Mucosa of stomach (tissue), 1 donor: ENCODE data around the gene MUC4.
"Not testable (repeated sequence)": the region's sequence is repeated elsewhere in the genome, so short reads cannot be mapped to it uniquely, and the experiment has no call there.

Source experiments
- H3K27me3 ChIP-seq: one replicate; pipeline ENCODE4 v1.7.0; 2013; ENCODE audit warnings: mild to moderate bottlenecking, low read length; ENCODE audit not compliant: control insufficient read depth, insufficient read depth
- H3K36me3 ChIP-seq: one replicate; pipeline ENCODE4 v1.7.0; 2013; ENCODE audit warnings: low read length; ENCODE audit not compliant: control insufficient read depth, insufficient read depth
- H3K4me1 ChIP-seq: one replicate; pipeline ENCODE4 v1.7.0; 2013; ENCODE audit warnings: mild to moderate bottlenecking, low read length; ENCODE audit not compliant: control insufficient read depth, insufficient read depth
- H3K4me3 ChIP-seq: one replicate; pipeline ENCODE4 v1.7.0; 2013; ENCODE audit warnings: low read length
- H3K9ac ChIP-seq: one replicate; pipeline ENCODE4 v1.7.0; 2013; ENCODE audit warnings: mild to moderate bottlenecking, low read length, moderate library complexity
- H3K9me3 ChIP-seq: one replicate; pipeline ENCODE4 v1.7.0; 2013; ENCODE audit warnings: mild to moderate bottlenecking, low read length, moderate library complexity; ENCODE audit not compliant: control insufficient read depth
- donor health status: Pancreatic carcinoma.

The MUC4 gene

GRCh38 chr3:195788711-195789581, 22.8 kb downstream of the MUC4 start:
- Histone ChIP-seq H3K4me1 (no peaks in the 10 kb centered on the region), H3K36me3 (no peaks in the 10 kb centered on the region), H3K4me3 (no peak overlapping the region), H3K27me3 (no peaks in the 10 kb centered on the region), H3K9ac (no peak overlapping the region), H3K9me3 (no peaks in the 10 kb centered on the region)

GRCh38 chr3:195785781-195786405, 25.8 kb downstream of the MUC4 start:
- H3K4me3 ChIP-seq, H3K9me3 ChIP-seq, H3K36me3 ChIP-seq, H3K4me1 ChIP-seq, H3K9ac ChIP-seq, H3K27me3 ChIP-seq: not testable (repeated sequence)

- not testable (repeated sequence) for H3K9ac ChIP-seq, H3K27me3 ChIP-seq, H3K4me1 ChIP-seq, H3K36me3 ChIP-seq, H3K9me3 ChIP-seq, H3K4me3 ChIP-seq
These were observed 27.7 kb downstream of the MUC4 start for GRCh38 chr3:195784031-195784430.

GRCh38 chr3:195781236-195781635, 30.5 kb downstream of the MUC4 start:
- not testable (repeated sequence) for H3K4me3 ChIP-seq

GRCh38 chr3:195777975-195778374, 33.8 kb downstream of the MUC4 start:
- H3K9ac ChIP-seq: no peak overlapping the region
- H3K4me3 ChIP-seq: no peak overlapping the region
- no peaks in the 10 kb centered on the region for H3K4me1 ChIP-seq
- H3K36me3 ChIP-seq: no peaks in the 10 kb centered on the region
- H3K9me3 ChIP-seq: no peaks in the 10 kb centered on the region
- H3K27me3 ChIP-seq: no peaks in the 10 kb centered on the region

More at GRCh38 chr3:195781236-195781635, 30.5 kb downstream of the MUC4 start:
- not testable (repeated sequence) for H3K36me3 ChIP-seq, H3K9me3 ChIP-seq, H3K9ac ChIP-seq, H3K4me1 ChIP-seq, H3K27me3 ChIP-seq

DNA sequence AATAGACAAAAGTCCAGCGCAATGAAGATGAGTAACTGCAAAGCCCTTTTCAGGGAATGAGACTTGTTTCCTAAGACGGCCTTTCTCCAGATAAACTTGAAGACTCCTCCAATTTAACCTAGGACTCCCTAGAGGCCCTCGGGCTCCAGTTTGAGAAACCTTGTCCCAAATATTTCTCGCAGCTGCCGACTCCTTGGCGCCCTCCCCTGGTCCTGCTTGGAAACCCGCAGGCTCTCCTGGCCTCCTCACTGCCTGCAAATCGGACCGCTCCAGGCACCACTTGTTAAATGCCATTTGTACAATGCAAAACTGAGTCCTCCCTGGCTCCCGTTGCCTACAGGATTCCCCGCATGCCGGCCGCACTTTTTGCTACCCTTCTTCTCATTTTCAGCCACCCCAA, 36.8 kb downstream of the MUC4 start:
- no peaks in the 10 kb centered on the region for H3K4me1 ChIP-seq
- no peak overlapping the region for H3K9ac ChIP-seq
- H3K4me3 ChIP-seq: no peak overlapping the region
- H3K27me3 ChIP-seq: no peaks in the 10 kb centered on the region
- H3K36me3 ChIP-seq: no peaks in the 10 kb centered on the region
- no peaks in the 10 kb centered on the region for H3K9me3 ChIP-seq

DNA sequence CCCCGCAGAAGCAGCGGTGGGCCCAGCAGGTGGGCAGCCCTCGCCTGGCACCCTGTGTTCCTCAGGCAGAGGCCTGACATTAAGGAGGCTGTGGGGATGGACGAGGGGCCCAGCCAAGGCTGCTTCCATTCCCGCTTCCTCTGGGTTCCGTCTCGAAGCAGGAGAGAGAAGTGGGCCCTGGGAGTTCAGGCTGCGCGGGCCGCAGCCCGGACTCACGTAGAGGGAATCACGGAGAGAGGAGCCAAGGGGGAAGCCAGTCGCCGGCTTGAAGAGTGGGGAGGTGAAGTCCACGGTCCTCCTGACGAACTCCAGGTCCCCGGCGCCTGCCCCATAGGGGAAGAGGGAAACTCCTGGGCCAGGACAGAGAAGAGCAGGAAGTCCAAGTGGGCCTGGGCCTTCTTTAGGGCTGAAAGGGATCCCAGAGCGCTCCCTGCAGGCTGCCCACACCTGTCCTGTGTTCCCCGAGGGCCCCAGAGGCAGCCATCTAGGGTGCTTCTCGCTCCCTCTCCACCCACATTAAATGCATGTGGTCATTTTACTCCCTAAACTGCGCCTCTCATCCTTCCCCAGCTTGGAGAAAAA, 37.7 kb downstream of the MUC4 start:
- Histone ChIP-seq H3K4me1 (no peaks in the 10 kb centered on the region), H3K9me3 (no peaks in the 10 kb centered on the region), H3K4me3 (no peak overlapping the region), H3K36me3 (no peaks in the 10 kb centered on the region), H3K27me3 (no peaks in the 10 kb centered on the region), H3K9ac (no peak overlapping the region)

DNA sequence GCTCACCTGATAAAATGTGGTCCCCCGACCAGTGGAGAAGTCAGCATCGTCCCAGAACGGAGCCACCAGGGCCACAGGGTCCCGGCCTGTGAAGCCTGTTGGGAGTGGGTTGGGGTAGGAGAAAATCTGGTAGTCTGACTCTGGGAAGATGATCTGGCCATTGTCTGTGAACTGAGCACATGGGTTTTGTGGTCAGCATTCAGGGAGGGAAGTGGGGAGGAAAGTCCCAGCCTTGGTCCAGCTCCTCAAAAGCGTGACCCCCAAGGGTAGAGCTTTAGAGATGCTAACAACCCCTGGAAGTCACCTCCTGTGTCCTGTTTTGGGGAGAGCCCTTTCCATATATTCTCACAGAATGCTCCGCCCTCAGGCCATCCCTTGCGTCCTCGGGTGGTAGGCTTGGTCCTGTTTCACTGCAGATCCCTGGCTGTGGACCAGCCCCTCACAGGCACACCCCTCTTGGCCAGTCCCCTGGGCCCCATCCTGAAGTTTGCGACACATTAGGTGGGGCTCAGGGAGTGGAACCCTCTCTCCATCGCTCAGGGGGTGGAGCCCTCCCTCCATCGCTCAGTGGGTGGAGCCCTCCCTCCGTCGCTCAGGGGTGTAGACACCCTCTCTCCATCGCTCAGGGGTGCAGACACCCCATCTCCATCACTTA, 40.0 kb downstream of the MUC4 start:
- Histone ChIP-seq H3K4me3 (no peak overlapping the region), H3K4me1 (no peaks in the 10 kb centered on the region), H3K9ac (no peak overlapping the region), H3K9me3 (no peaks in the 10 kb centered on the region), H3K36me3 (no peaks in the 10 kb centered on the region), H3K27me3 (no peaks in the 10 kb centered on the region)

DNA sequence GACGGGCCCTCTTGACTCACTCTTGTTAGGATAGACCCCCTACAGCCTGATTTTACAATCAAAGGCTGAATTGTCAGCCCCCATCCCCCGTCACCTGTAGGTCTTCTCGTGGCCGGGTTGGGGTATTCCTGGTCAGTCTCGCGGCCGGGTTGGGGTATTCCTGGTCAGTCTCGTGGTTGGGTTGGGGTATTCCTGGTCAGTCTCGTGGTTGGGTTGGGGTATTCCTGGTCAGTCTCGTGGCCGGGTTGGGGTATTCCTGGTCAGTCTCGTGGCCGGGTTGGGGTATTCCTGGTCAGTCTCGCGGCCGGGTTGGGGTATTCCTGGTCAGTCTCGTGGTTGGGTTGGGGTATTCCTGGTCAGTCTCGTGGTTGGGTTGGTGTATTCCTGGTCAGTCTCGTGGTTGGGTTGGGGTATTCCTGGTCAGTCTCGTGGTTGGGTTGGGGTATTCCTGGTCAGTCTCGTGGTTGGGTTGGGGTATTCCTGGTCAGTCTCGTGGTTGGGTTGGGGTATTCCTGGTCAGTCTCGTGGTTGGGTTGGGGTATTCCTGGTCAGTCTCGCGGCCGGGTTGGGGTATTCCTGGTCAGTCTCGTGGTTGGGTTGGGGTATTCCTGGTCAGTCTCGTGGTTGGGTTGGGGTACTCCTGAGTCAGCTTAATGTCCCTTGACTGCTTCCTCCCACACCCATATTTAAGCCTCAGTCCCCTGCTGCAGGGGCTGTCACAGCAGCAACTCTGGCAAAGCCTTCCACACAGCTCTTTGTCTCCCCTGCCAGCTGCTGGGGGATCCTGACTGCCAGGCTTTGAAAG, 40.7 kb downstream of the MUC4 start:
- not testable (repeated sequence) for H3K36me3 ChIP-seq, H3K4me3 ChIP-seq, H3K9me3 ChIP-seq, H3K27me3 ChIP-seq, H3K9ac ChIP-seq, H3K4me1 ChIP-seq

DNA sequence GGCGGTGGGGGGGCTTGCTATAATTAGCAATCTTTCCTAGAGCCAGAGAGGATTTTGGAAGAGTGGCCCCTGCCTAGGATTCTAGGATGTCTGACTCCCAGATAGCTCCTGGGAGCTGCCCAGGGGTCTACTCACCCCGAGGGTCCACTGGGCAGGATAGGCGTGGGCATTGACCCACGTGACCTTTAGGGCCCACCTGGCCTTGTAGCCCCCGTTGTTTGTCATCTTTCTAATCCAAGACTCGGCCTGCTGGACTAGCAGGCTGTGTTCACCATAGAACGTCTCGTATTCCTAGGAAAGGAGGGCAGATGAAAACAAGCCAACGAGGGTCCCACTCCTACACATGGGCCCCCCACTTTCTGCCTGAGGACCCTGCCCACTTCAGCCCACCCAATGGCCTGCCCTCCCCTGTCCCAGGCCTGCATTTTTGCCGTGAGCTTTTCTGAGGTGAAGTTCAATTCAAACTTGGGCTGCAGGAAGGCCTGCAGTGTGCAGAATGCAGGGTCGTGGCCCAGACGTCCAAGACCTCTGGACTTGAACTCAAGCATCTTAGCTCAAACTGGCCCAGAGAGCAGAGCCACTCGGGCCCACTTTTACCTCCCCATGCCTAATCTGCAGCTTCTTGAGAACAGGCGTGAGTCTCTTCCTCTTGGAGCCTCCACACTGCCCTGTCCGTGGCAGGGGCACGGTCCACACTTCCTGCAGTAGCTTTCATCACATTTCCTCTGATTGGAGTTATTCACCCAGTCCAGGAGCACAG, 41.5 kb downstream of the MUC4 start:
- Histone ChIP-seq H3K4me3 (no peak overlapping the region), H3K9me3 (no peaks in the 10 kb centered on the region), H3K36me3 (no peaks in the 10 kb centered on the region), H3K4me1 (no peaks in the 10 kb centered on the region), H3K27me3 (no peaks in the 10 kb centered on the region), H3K9ac (no peak overlapping the region)

DNA sequence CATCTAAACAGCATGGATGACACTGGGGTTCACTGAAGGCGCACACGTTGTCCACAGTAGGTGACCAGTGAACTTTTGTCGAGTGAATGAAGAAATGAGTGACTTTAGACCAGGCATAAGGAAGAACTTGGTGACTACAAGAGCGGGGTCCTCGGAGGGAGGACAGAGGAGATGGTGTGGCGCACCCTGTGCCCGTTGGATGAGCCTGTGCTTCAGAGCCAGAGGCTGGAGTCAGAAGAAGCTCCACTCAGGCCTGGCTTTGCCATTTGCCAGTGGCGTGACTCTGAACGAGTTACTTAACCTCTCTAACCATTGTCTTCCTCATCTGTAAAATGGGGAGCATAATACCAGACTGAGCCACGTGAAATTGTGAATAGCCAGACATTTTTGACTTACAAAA, 42.2 kb downstream of the MUC4 start:
- H3K4me3 ChIP-seq: no peak overlapping the region
- H3K9me3 ChIP-seq: no peaks in the 10 kb centered on the region
- H3K27me3 ChIP-seq: peaks cover 5% of the 10 kb centered on the region
- H3K4me1 ChIP-seq: no peaks in the 10 kb centered on the region
- no peaks in the 10 kb centered on the region for H3K36me3 ChIP-seq
- H3K9ac ChIP-seq: no peak overlapping the region
